GM18951 (cell line): ENCODE results near the gene NT5DC3.

Source experiments
- POLR2A ChIP-seq: IDR thresholded peaks from 4 replicates; pipeline ENCODE4 v1.6.1; 2011; ENCODE audit warnings: mild to moderate bottlenecking; ENCODE audit not compliant: insufficient read length, insufficient read depth; ENCODE audit errors: extremely low read depth
- in situ Hi-C: fragments of 300-500 bp; cut with MboI; formaldehyde crosslinking; loops from one replicate; pipeline ENCODE4 v1.12.0; 2022; ENCODE audit warnings: low sequenced_read_pairs, mixed read lengths, inconsistent platforms; ENCODE audit not compliant: unreplicated experiment

The NT5DC3 gene

GRCh38 chr12:103742349-103742932, 98.6 kb downstream of the NT5DC3 start:
- TF ChIP-seq POLR2A: no peak
- in situ Hi-C loops: no loop called here

GRCh38 chr12:103737881-103738280, 103.2 kb downstream of the NT5DC3 start:
- no peak for TF ChIP-seq POLR2A
- in situ Hi-C loops: no loop called here

DNA sequence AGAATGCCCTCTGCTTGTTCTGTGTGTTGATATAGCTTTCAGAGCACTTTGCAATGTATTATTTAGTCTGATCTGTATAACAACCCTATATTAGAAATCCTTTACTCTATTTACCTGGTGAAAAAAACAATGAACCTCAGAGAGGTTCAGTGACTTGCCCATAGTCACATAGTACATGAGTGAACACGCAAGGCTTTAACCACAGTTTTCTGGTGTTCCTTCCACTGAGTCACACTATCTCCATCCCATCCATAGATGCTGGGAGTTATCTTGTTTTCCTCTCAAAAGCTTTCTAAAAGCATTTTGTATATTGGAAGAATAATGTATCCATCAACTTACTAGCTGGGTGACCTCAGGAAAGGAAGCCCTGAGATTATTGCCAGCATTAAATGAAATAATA, 104.5 kb downstream of the NT5DC3 start:
- no peak for TF ChIP-seq POLR2A
- in situ Hi-C loops: no loop called here

- in situ Hi-C loops: no loop called here
- no peak for TF ChIP-seq POLR2A
These were observed 105.7 kb downstream of the NT5DC3 start for GRCh38 chr12:103735291-103735690.

- in situ Hi-C loops: no loop called here
- TF ChIP-seq POLR2A: no peak
These were observed 106.2 kb downstream of the NT5DC3 start for GRCh38 chr12:103734863-103735262.

- in situ Hi-C loops: no loop called here
- no peak for TF ChIP-seq POLR2A
These were observed 109.5 kb downstream of the NT5DC3 start for GRCh38 chr12:103731539-103731938.

DNA sequence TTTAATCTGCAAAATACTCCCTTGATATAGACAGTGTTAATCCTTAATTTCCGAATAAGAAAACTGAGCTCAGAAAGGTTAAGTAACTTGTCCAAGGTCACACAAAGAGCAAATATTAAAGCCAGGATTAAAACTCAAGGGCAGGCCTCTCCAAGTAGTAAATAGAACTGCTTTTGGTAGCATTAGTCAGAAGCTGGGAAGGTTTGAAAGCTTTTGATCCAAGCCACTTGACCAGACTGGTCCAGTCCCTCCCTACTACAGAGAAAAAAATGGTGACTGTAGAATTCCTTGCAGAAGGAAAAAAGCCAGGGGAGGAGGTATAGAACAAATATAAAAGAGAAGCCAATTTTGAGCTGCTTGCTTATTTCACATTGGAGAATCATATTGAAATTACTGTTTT, 111.5 kb downstream of the NT5DC3 start:
- TF ChIP-seq POLR2A: no peak
- in situ Hi-C loops: no loop called here

DNA sequence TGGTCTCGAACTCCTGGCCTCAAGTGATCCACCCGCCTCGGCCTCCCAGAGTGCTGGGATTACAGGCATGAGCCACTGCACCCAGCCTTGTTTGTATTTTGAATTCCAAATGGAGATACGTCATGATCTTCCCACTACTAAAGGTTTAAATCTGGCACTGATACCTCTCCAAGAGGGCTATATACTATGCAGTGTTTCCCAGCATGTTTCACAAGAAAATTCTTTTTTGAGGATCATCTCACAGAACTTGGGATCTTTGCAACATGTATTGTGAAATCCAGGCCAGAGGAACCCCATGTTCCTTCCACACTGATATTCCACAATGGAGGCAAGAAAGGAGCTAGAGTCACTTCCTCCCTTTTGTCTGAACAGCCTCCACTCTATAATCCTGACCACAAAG, 112.7 kb downstream of the NT5DC3 start:
- no peak for TF ChIP-seq POLR2A

DNA sequence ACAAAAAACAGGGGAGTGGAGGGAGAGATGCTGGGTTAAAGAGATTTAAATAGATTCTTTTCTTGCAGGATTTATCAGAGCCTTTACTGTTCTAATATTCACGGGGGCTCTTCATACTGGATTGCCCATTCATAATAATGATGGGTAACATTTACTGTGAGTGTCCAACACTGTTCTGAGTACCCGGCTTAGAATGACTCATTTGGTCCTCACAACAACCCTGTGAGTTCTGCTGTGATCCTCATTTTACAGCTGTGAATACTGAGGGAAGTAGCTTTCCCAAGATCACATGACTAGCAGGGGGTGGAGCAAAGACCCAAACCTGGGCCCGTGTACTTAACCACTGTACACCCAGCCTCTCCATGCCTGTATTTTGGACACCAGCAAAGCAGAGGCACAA, 113.4 kb downstream of the NT5DC3 start:
- in situ Hi-C loops: no loop called here
- no peak for TF ChIP-seq POLR2A

More for the DNA sequence above, 112.7 kb downstream of the NT5DC3 start:
- in situ Hi-C loops: no loop called here

DNA sequence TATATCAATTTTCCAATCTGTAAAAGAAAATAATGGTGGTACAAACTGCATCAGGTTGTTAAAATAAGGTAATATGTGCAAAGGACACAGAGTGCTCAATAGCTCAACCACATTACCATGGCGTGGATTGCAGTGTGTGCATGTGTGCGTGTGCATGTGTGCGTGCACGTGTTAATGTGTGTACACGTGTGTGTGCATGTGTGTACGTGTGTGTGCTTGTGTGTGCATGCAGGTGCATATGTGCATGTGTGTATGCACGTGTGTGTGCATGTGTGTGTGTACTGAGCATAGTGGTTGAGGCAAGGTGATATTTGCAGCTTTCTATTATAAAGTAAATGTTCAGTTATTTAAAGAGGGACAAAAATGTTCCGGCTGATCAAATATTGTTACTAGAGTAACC, 115.6 kb downstream of the NT5DC3 start:
- TF ChIP-seq POLR2A: no peak
- in situ Hi-C loops: no loop called here
